Thyroid gland (tissue), 4 donors: ENCODE results near the gene OR10H3.
"Not testable (repeated sequence)": the region's sequence is repeated elsewhere in the genome, so short reads cannot be mapped to it uniquely, and the experiment has no call there.

ENCODE experiments used
- CTCF ChIP-seq, 6 experiments: fragments of 200-600 bp in 3 of 6; fragments of 450-650 bp in 3 of 6; sonication (generic) in 3 of 6; IDR thresholded peaks; one replicate each; pipeline ENCODE4 v1.5.1; 2016 to 2019; ENCODE audit warnings: antibody characterized with exemption in 6 of 6, mild to moderate bottlenecking in 2 of 6, inconsistent platforms in 1 of 6, moderate library complexity in 1 of 6
- POLR2A ChIP-seq, 2 donors: fragments of 450-650 bp; IDR thresholded peaks; one replicate each; pipeline ENCODE4 v1.6.1; 2017; ENCODE audit warnings: antibody characterized with exemption in 2 of 2, mild to moderate bottlenecking in 2 of 2, moderate library complexity in 1 of 2

GRCh38 chr19:15782896-15783295, 45.1 kb downstream of the OR10H3 start:
- TF ChIP-seq CTCF, POLR2A (IDR thresholded peaks at IDR 0.05): not testable (repeated sequence)
